GM19035 (cell line): Measurements from ENCODE around the gene KRT80.

ENCODE experiments used
- ATAC-seq: cut with Tn5 transposase; IDR thresholded peaks from one replicate; pipeline ENCODE4 v1.9.1; 2021; ENCODE audit not compliant: unreplicated experiment

Gene KRT80

GRCh38 chr12:52211716-52212585 lies 20.1 kb upstream of the KRT80 start:
- no peak for ATAC-seq

- ATAC-seq, result no peak
Observed at GRCh38 chr12:52210925-52211650, 19.3 kb upstream of the KRT80 start.

- ATAC-seq, result no peak
Observed at GRCh38 chr12:52210186-52210924, 18.5 kb upstream of the KRT80 start.

GRCh38 chr12:52209321-52209720 lies 17.5 kb upstream of the KRT80 start:
- ATAC-seq, result no peak

GRCh38 chr12:52208424-52209165 lies 16.8 kb upstream of the KRT80 start:
- no peak for ATAC-seq

GRCh38 chr12:52207895-52208294 lies 16.1 kb upstream of the KRT80 start:
- no peak for ATAC-seq

- no peak for ATAC-seq
Observed at GRCh38 chr12:52207106-52207505, 15.3 kb upstream of the KRT80 start.

GRCh38 chr12:52206304-52207040 lies 14.7 kb upstream of the KRT80 start:
- ATAC-seq, result no peak

- no peak for ATAC-seq
Observed at GRCh38 chr12:52205612-52206303, 13.9 kb upstream of the KRT80 start.

GRCh38 chr12:52204931-52205505 lies 13.2 kb upstream of the KRT80 start:
- ATAC-seq, result no peak

- ATAC-seq, result no peak
Observed at GRCh38 chr12:52204095-52204930, 12.5 kb upstream of the KRT80 start.

- ATAC-seq, result no peak
Observed at GRCh38 chr12:52203079-52203921, 11.5 kb upstream of the KRT80 start.

GRCh38 chr12:52202361-52203078 lies 10.7 kb upstream of the KRT80 start:
- ATAC-seq, result no peak

GRCh38 chr12:52201451-52201839 lies 9.6 kb upstream of the KRT80 start:
- ATAC-seq, result no peak

- ATAC-seq, result no peak
Observed at GRCh38 chr12:52200781-52201450, 9.1 kb upstream of the KRT80 start.

- ATAC-seq, result no peak
Observed at GRCh38 chr12:52200086-52200780, 8.4 kb upstream of the KRT80 start.
